Aorta (tissue), 5 donors: ENCODE measurements around the gene STAT5A. TPM values are rescaled to one million over a fixed set of nuclear protein-coding genes. Genes with fewer than 3 reads are reported as not detected.
A peak's percentile ranks its signal among the peaks of the same experiment; 100 is the strongest.

Experiments
- ATAC-seq: fragments of 200-7000 bp; cut with Tn5 transposase; one replicate; pipeline ENCODE4 v1.9.1; 2022; ENCODE audit warnings: moderate library complexity; ENCODE audit not compliant: low FRiP score
- DNase-seq, 2 donors: peaks; one replicate each; pipeline ENCODE4 v3.0.0-alpha.2; 2020
- H3K27ac ChIP-seq, 2 donors: one replicate each; pipeline ENCODE4 v1.5.1; 2013; ENCODE audit warnings: low read length in 2 of 2, mild to moderate bottlenecking in 2 of 2, moderate library complexity in 2 of 2, control low read depth in 1 of 2, inconsistent platforms in 1 of 2, low read depth in 1 of 2
- H3K27me3 ChIP-seq, 2 donors: one replicate each; pipeline ENCODE4 v1.6.1; 2013; ENCODE audit warnings: control low read depth in 1 of 2, low read length in 1 of 2, mild to moderate bottlenecking in 1 of 2, moderate library complexity in 1 of 2; ENCODE audit not compliant: insufficient read depth in 2 of 2, control insufficient read depth in 1 of 2
- H3K36me3 ChIP-seq, 2 donors: one replicate each; pipeline ENCODE4 v1.6.1; 2013; ENCODE audit warnings: control low read depth in 1 of 2, low read length in 1 of 2, mild to moderate bottlenecking in 1 of 2; ENCODE audit not compliant: insufficient read depth in 2 of 2, control insufficient read depth in 1 of 2
- H3K4me1 ChIP-seq, 2 donors: one replicate each; pipeline ENCODE4 v1.6.1; 2013; ENCODE audit warnings: low read length in 2 of 2, control low read depth in 1 of 2, mild to moderate bottlenecking in 1 of 2, moderate library complexity in 1 of 2; ENCODE audit not compliant: insufficient read depth in 2 of 2, control insufficient read depth in 1 of 2
- H3K4me3 ChIP-seq, 2 donors: one replicate each; pipeline ENCODE4 v1.5.1; 2013; ENCODE audit warnings: low read length in 2 of 2, control low read depth in 1 of 2, mild to moderate bottlenecking in 1 of 2
- H3K9me3 ChIP-seq: one replicate; pipeline ENCODE4 v1.6.1; 2013; ENCODE audit warnings: mild to moderate bottlenecking, low read length; ENCODE audit not compliant: control insufficient read depth
- WGBS, 2 donors: extraction: QIAGEN DNeasy Blood & Tissue Kit; methylation state at CpG; one replicate each; pipeline ENCODE4 v1.1.7; 2013; 5-methylcytosine and 5-hydroxymethylcytosine counted together
- intact Hi-C, 2 donors: fragments of 100-400 bp; cut with DNase I; formaldehyde crosslinking; loops; one replicate each; pipeline versions ENCODE4 v1.14.2 to v1.15.0; 2022
- polyA plus RNA-seq, 2 donors: library from polyadenylated mRNA; stranded (reverse); fragments of 200-250 nt; gene quantifications; one replicate each; pipeline ENCODE4 v1.2.3, GENCODE V29; 2013
- total RNA-seq, 2 donors: library from RNA; stranded (reverse); fragmentation: NEBNext Ultra II Directional; extraction: Animal tissue kit (Norgen Biotek cat#: 25700); gene quantifications; one replicate each; pipeline ENCODE4 v1.2.1, GENCODE V29; 2021
- donor health status: healthy with polysubstance abuse.
- donor health status: Bipolar disorder and iron deficiency.
- donor health status: DM: no; HTN: no; CAD: no.
- donor health status: DM: no; HTN: no; CAD: no.
- donor health status: DM: yes; HTN: yes; CAD: no.

The STAT5A gene
- total and polyA plus RNA-seq, 4 donors: 10.9 to 63.2 (median 31.4) TPM

DNA sequence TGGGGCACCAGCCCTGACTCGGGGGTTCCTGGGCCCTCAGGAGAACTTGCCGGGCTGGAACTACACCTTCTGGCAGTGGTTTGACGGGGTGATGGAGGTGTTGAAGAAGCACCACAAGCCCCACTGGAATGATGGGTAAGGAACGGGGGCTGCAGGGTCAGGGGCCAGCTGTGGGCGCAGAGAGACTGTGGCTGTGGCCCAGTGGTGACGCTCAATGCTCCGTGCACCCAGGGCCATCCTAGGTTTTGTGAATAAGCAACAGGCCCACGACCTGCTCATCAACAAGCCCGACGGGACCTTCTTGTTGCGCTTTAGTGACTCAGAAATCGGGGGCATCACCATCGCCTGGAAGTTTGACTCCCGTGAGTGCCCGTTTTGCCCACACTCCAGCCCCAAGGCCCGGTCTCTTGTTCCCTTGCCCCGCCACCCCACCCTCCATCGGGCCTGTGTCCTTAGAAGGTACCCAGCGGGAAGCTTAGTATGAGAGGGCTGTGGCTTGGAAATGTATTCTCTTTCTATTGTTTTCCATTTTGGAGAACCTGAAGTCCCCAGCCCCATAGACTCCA lies 19.1 kb downstream of the STAT5A start:
- no peak overlapping the region for H3K4me3 ChIP-seq
- no peak for ATAC-seq
- no peaks in the 10 kb centered on the region for H3K27me3 ChIP-seq
- intact Hi-C loops: no loop called here
- H3K9me3 ChIP-seq: no peaks in the 10 kb centered on the region
- WGBS, 2 donors: 93 to 94% methylated on average over 19 of the region's 19 CpGs
- no peak overlapping the region for H3K27ac ChIP-seq
- DNase-seq: no peak
- no peaks in the 10 kb centered on the region for H3K4me1 ChIP-seq
- no peaks in the 10 kb centered on the region for H3K36me3 ChIP-seq

DNA sequence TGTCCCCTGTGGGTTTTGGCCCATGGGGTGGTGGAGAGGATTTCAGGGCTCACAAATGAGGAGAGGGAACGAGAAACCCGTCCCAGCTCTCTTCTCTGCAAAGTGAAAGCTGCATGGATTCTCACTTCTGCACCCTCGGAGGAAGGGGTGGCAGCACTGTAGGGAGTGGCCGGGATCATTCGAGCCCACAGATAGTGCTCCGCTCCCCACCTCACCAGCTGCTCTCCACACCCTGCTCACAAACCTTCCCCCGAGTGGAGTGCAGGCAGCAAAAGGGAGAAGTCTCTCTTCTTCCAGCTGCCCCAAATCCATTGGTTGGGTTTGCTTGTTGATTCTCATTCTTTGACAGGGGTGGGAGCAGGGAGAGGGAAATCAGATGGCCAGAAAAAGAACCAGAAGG lies 20.1 kb downstream of the STAT5A start:
- no peak for ATAC-seq

DNA sequence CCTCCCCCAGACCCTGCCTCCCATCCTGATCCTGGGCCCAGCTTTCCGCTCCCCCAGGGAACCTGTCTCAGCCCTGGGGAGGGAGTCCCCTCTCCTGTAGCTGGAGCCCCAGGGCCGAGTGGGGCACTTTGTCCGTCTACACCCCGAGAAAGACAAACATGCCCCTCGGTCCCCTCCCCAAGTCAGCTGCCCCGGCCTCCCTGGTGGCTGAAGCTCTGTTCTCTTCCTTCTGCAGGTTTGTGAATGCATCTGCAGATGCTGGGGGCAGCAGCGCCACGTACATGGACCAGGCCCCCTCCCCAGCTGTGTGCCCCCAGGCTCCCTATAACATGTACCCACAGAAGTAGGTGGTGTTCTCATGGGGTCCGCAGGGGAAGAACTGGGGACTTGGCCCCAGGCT lies 20.8 kb downstream of the STAT5A start:
- no peak for ATAC-seq
- intact Hi-C loops: no loop called here
- H3K4me3 ChIP-seq: no peak overlapping the region
- 70 to 71% methylated on average over 9 of the region's 9 CpGs for WGBS, 2 donors
- DNase-seq: no peak
- H3K36me3 ChIP-seq: peaks cover 0 to 2% of the 10 kb centered on the region in 2 donors
- no peak overlapping the region for H3K27ac ChIP-seq
- no peaks in the 10 kb centered on the region for H3K4me1 ChIP-seq
- no peaks in the 10 kb centered on the region for H3K27me3 ChIP-seq
- no peaks in the 10 kb centered on the region for H3K9me3 ChIP-seq

More for the DNA sequence above, 20.1 kb downstream of the STAT5A start:
- Histone ChIP-seq H3K4me1 (no peaks in the 10 kb centered on the region), H3K27me3 (no peaks in the 10 kb centered on the region), H3K36me3 (no peaks in the 10 kb centered on the region), H3K4me3 (no peak overlapping the region), H3K27ac (no peak overlapping the region), H3K9me3 (no peaks in the 10 kb centered on the region)
- no peak for DNase-seq
- WGBS, 2 donors: 86 to 87% methylated on average over 7 of the region's 7 CpGs
- intact Hi-C loops: no loop called here

DNA sequence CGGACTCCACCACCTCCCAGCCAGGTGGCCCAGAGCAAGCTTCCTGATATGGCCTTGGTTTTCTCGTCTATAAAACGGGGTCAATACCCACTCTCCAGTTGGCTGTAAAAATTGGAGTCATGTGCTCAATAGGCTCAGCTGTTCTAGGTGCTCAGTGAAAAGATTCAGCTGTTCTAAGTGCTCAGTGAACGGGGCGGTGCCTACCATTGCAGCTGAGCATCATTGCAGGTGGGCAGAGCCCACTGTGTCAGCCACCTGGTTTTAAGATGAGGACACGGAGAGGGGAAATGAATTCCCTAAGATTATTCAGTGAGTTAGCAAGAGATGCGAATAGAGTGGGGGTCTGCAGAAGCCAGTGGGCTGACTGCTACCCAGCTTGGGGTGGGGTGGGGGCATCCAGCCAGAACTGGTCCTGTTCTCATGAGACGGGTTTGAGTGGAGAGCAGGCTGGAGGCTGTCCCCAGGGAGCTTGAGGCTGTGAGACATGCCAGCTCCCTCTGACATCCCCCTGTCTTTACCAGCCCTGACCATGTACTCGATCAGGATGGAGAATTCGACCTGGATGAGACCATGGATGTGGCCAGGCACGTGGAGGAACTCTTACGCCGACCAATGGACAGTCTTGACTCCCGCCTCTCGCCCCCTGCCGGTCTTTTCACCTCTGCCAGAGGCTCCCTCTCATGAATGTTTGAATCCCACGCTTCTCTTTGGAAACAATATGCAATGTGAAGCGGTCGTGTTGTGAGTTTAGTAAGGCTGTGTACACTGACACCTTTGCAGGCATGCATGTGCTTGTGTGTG lies 21.9 kb downstream of the STAT5A start:
- Histone ChIP-seq H3K9me3 (no peaks in the 10 kb centered on the region), H3K36me3 (peaks cover 0 to 2% of the 10 kb centered on the region in 2 donors), H3K27ac (no peak overlapping the region), H3K4me1 (no peaks in the 10 kb centered on the region), H3K4me3 (no peak overlapping the region), H3K27me3 (no peaks in the 10 kb centered on the region)
- DNase-seq (no peak), ATAC-seq (no peak)
- WGBS, 2 donors: 75 to 79% methylated on average over 19 of the region's 19 CpGs
- intact Hi-C loops: no loop called here

DNA sequence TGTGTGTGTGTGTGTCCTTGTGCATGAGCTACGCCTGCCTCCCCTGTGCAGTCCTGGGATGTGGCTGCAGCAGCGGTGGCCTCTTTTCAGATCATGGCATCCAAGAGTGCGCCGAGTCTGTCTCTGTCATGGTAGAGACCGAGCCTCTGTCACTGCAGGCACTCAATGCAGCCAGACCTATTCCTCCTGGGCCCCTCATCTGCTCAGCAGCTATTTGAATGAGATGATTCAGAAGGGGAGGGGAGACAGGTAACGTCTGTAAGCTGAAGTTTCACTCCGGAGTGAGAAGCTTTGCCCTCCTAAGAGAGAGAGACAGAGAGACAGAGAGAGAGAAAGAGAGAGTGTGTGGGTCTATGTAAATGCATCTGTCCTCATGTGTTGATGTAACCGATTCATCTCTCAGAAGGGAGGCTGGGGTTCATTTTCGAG lies 22.5 kb downstream of the STAT5A start:
- Histone ChIP-seq H3K4me1 (no peaks in the 10 kb centered on the region), H3K9me3 (no peaks in the 10 kb centered on the region), H3K36me3 (peaks cover 0 to 2% of the 10 kb centered on the region in 2 donors), H3K27ac (no peak overlapping the region), H3K27me3 (no peaks in the 10 kb centered on the region), H3K4me3 (no peak overlapping the region)
- DNase-seq: no peak
- intact Hi-C loops: no loop called here
- no peak for ATAC-seq
- 78 to 85% methylated on average over 9 of the region's 9 CpGs for WGBS, 2 donors

DNA sequence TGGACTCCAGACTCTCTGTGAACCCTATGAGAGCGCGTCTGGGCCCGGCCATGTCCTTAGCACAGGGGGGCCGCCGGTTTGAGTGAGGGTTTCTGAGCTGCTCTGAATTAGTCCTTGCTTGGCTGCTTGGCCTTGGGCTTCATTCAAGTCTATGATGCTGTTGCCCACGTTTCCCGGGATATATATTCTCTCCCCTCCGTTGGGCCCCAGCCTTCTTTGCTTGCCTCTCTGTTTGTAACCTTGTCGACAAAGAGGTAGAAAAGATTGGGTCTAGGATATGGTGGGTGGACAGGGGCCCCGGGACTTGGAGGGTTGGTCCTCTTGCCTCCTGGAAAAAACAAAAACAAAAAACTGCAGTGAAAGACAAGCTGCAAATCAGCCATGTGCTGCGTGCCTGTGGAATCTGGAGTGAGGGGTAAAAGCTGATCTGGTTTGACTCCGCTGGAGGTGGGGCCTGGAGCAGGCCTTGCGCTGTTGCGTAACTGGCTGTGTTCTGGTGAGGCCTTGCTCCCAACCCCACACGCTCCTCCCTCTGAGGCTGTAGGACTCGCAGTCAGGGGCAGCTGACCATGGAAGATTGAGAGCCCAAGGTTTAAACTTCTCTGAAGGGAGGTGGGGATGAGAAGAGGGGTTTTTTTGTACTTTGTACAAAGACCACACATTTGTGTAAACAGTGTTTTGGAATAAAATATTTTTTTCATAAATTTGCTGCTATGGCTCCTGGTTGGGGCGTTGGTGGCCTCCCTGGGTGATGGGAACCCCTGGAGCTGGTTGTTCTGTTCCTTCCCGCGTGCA lies 23.1 kb downstream of the STAT5A start:
- 63 to 64% methylated on average over 19 of the region's 19 CpGs for WGBS, 2 donors
- ATAC-seq: peak; percentile 92
- peak; percentile 91 to 94 for DNase-seq
- no peaks in the 10 kb centered on the region for H3K27me3 ChIP-seq
- peaks cover 0 to 2% of the 10 kb centered on the region in 2 donors for H3K36me3 ChIP-seq
- H3K4me3 ChIP-seq: no peak overlapping the region
- peak overlapping the region in 1 of 2 donors; percentile 65 for H3K27ac ChIP-seq
- intact Hi-C loops: no loop called here
- H3K9me3 ChIP-seq: no peaks in the 10 kb centered on the region
- H3K4me1 ChIP-seq: no peaks in the 10 kb centered on the region

DNA sequence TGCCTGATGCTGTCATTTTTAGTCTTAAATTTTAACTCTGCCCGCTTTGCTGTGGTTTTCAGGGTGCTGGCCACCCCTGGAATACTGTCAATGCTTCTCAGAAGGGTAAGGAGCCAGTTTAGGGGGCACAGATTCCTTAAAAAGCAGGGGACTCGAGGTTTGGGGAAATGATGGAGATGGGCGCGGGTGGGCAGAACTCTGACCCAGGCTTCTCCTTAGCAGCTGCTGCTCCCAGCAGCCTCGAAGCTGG lies 23.7 kb downstream of the STAT5A start:
- WGBS, 2 donors: 14 to 20% methylated on average over 5 of the region's 5 CpGs
- Histone ChIP-seq H3K27me3 (no peaks in the 10 kb centered on the region), H3K27ac (peak overlapping the region in 1 of 2 donors; percentile 65), H3K9me3 (no peaks in the 10 kb centered on the region), H3K36me3 (peaks cover 0 to 2% of the 10 kb centered on the region in 2 donors), H3K4me3 (no peak overlapping the region), H3K4me1 (no peaks in the 10 kb centered on the region)
- ATAC-seq: no peak
- no peak for DNase-seq
- intact Hi-C loops: no loop called here

DNA sequence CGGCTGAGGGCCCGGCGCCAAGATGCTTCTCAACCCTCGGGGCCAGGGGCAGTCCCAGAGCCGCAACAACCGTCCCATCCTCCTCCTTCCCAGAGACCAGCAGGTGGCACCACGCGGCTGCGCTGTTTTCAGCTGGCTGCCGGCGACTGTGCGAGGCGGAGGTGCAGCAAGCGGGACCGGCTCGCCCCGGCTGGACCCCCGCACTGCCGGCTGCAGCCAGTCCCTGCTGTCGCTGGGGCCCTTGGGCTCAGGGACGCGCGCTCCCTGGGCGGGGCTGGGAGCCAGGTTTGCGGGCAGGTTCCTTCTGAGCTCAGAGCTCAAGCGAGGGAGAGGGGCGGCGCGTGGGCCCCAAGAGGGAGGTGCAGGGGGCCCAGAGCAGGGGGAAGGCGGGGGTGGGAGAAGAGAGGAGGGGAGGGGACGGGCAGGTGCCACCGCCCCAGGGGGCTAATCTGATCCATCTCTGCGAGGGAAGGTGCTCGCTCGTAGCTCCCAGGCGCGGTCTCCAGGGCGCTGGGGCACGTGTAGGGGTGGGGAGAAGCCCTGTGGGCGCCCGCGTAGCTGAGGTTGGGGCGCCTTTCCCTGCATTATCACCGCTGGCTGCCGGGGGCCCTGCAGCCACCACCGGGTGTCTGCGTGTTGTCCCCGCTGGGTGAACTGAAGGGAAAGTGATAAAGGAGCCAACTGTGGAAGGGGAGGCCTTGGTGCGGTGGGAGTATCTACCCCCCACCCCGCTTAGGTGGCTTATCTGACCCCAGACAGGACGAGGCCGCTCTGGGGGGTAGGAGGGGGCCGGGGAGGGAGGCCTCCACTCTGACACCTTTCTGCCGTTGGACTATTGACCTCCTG lies 24.2 kb downstream of the STAT5A start:
- Histone ChIP-seq H3K4me3 (no peak overlapping the region), H3K4me1 (no peaks in the 10 kb centered on the region), H3K27me3 (no peaks in the 10 kb centered on the region), H3K9me3 (no peaks in the 10 kb centered on the region), H3K27ac (peak overlapping the region in 1 of 2 donors; percentile 65), H3K36me3 (peaks cover 0 to 5% of the 10 kb centered on the region in 2 donors)
- intact Hi-C loops: no loop called here
- ATAC-seq: peak; percentile 86
- peak; percentile 92 to 94 for DNase-seq
- 32 to 33% methylated on average over 48 to 54 of the region's 54 CpGs for WGBS, 2 donors
